OCI-LY1 (cell line): Measurements from ENCODE around the gene SLC7A4.

Experiments
- H2AFZ ChIP-seq: fragments of 200-600 bp; sonication (generic), shearing (Covaris generic); 2 replicates; pipeline ENCODE4 v1.6.0; 2014; ENCODE audit warnings: antibody characterized with exemption, mild to moderate bottlenecking, low read length
- H3F3A ChIP-seq: fragments of 200-600 bp; sonication (generic), shearing (Covaris generic); 2 replicates; pipeline ENCODE4 v1.6.0; 2014; ENCODE audit warnings: mild to moderate bottlenecking, antibody characterized with exemption, low read length, moderate library complexity; ENCODE audit not compliant: insufficient read depth
- H3K27ac ChIP-seq: fragments of 200-600 bp; sonication (generic); 2 replicates; pipeline ENCODE4 v1.5.1; 2014; ENCODE audit warnings: low read length, mixed run types, mild to moderate bottlenecking, low read depth; ENCODE audit not compliant: poor library complexity, severe bottlenecking
- H3K27me3 ChIP-seq: fragments of 200-600 bp; sonication (generic); 2 replicates; pipeline ENCODE4 v1.6.0; 2014; ENCODE audit warnings: antibody characterized with exemption, mild to moderate bottlenecking, low read length, moderate library complexity; ENCODE audit not compliant: insufficient read depth
- H3K36me3 ChIP-seq: fragments of 200-600 bp; sonication (generic); 2 replicates; pipeline ENCODE4 v1.6.1; 2014; ENCODE audit warnings: mild to moderate bottlenecking, antibody characterized with exemption, low read length, moderate library complexity, mixed read lengths; ENCODE audit not compliant: insufficient read depth
- H3K4me1 ChIP-seq: fragments of 200-600 bp; sonication (generic); 2 replicates; pipeline ENCODE4 v1.5.1; 2014; ENCODE audit warnings: mild to moderate bottlenecking, low read length, moderate library complexity; ENCODE audit not compliant: insufficient read depth, severe bottlenecking
- H3K4me2 ChIP-seq: fragments of 200-600 bp; sonication (generic), shearing (Covaris generic); 2 replicates; pipeline ENCODE4 v1.6.1; 2014; ENCODE audit warnings: low read length
- H3K4me3 ChIP-seq: fragments of 200-600 bp; sonication (generic); 2 replicates; pipeline ENCODE4 v1.5.1; 2014; ENCODE audit warnings: low read length, low read depth, mild to moderate bottlenecking, mixed read lengths; ENCODE audit not compliant: poor library complexity, severe bottlenecking
- H3K79me2 ChIP-seq: fragments of 200-600 bp; shearing (Covaris generic); 2 replicates; pipeline ENCODE4 v1.6.1; 2016; ENCODE audit warnings: mixed run types, low read length, mixed read lengths; ENCODE audit not compliant: insufficient read depth
- H3K9ac ChIP-seq: fragments of 200-600 bp; sonication (generic), shearing (Covaris generic); 2 replicates; pipeline ENCODE4 v1.6.1; 2014; ENCODE audit warnings: mild to moderate bottlenecking, low read length, mixed read lengths
- H3K9me2 ChIP-seq: fragments of 200-600 bp; sonication (generic), shearing (Covaris generic); 2 replicates; pipeline ENCODE4 v1.6.1; 2014; ENCODE audit warnings: low read depth, mild to moderate bottlenecking, low read length, mixed read lengths
- H3K9me3 ChIP-seq: fragments of 200-600 bp; shearing (Covaris generic); 2 replicates; pipeline ENCODE4 v1.6.1; 2014; ENCODE audit warnings: low read length, mixed read lengths
- H4K20me1 ChIP-seq: fragments of 200-600 bp; sonication (generic), shearing (Covaris generic); 2 replicates; pipeline ENCODE4 v1.6.0; 2016; ENCODE audit warnings: mild to moderate bottlenecking, low read length; ENCODE audit not compliant: insufficient read depth
- EZH2 ChIP-seq: fragments of 200-600 bp; sonication (generic), shearing (Covaris generic); IDR thresholded peaks from 2 replicates; pipeline ENCODE4 v1.8.0; 2017; ENCODE audit warnings: borderline replicate concordance, mixed run types, mild to moderate bottlenecking, antibody characterized with exemption, low read length, moderate library complexity, mixed read lengths
- TF ChIP-seq, protein P1 (sequence below): fragments of 200-600 bp; sonication (generic), shearing (Covaris generic); IDR thresholded peaks from 2 replicates; pipeline ENCODE4 v1.5.1; 2017; ENCODE audit warnings: mild to moderate bottlenecking, antibody characterized with exemption, low read length, moderate library complexity, mixed read lengths

SLC7A4 gene

DNA sequence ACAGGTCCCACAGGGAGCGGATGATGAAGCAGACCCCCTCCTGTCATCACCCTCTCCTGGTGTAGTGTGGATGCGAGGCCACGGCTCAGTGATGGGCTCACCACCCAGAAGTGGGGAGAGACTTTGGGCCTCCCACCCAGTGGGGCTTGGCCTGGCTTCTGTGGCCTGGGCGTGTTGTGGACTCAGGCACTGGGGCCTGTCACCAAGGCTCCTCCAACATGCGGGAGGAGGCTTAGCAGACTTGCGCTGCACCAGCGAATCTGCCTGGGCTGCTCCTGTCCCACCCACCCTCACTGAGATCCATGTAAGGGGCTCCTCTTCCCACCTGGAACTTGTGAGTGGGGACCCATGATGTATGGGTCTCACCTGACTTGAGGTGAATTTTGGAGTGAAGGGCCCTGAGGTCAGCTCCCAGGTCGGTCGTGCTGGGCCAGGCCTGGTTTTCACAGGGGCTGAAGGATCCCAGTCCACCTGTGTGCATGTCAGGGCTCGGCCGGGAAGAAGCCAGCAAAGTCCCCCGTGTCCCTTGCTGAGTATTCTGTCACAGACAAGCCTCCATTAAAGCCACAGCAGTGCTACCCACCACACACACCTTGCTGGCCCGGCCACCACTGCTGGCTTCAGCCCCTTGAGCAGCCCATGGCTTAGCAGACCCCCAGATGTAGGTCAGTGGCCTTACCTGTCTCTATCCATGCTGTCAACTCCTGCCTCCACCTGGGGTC, 34.7 kb downstream of the SLC7A4 start:
- H4K20me1 ChIP-seq: no peaks in the 10 kb centered on the region
- H3K9me3 ChIP-seq: no peaks in the 10 kb centered on the region
- no peak overlapping the region for H3K4me3 ChIP-seq
- H3K27me3 ChIP-seq: no peaks in the 10 kb centered on the region
- H3K36me3 ChIP-seq: peaks cover 28% of the 10 kb centered on the region; the same call in 1 of the 2 replicates
- no peak overlapping the region for H2AFZ ChIP-seq
- no peak for TF ChIP-seq EZH2
- TF ChIP-seq, protein P1, sequence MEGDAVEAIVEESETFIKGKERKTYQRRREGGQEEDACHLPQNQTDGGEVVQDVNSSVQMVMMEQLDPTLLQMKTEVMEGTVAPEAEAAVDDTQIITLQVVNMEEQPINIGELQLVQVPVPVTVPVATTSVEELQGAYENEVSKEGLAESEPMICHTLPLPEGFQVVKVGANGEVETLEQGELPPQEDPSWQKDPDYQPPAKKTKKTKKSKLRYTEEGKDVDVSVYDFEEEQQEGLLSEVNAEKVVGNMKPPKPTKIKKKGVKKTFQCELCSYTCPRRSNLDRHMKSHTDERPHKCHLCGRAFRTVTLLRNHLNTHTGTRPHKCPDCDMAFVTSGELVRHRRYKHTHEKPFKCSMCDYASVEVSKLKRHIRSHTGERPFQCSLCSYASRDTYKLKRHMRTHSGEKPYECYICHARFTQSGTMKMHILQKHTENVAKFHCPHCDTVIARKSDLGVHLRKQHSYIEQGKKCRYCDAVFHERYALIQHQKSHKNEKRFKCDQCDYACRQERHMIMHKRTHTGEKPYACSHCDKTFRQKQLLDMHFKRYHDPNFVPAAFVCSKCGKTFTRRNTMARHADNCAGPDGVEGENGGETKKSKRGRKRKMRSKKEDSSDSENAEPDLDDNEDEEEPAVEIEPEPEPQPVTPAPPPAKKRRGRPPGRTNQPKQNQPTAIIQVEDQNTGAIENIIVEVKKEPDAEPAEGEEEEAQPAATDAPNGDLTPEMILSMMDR: no peak
- no peak overlapping the region for H3K27ac ChIP-seq
- peaks cover 25% of the 10 kb centered on the region for H3K4me1 ChIP-seq
- H3K4me2 ChIP-seq: no peak overlapping the region
- no peaks in the 10 kb centered on the region for H3F3A ChIP-seq
- H3K9ac ChIP-seq: no peak overlapping the region
- H3K9me2 ChIP-seq: no peaks in the 10 kb centered on the region
- H3K79me2 ChIP-seq: peaks cover 7% of the 10 kb centered on the region; the same call in 1 of the 2 replicates

DNA sequence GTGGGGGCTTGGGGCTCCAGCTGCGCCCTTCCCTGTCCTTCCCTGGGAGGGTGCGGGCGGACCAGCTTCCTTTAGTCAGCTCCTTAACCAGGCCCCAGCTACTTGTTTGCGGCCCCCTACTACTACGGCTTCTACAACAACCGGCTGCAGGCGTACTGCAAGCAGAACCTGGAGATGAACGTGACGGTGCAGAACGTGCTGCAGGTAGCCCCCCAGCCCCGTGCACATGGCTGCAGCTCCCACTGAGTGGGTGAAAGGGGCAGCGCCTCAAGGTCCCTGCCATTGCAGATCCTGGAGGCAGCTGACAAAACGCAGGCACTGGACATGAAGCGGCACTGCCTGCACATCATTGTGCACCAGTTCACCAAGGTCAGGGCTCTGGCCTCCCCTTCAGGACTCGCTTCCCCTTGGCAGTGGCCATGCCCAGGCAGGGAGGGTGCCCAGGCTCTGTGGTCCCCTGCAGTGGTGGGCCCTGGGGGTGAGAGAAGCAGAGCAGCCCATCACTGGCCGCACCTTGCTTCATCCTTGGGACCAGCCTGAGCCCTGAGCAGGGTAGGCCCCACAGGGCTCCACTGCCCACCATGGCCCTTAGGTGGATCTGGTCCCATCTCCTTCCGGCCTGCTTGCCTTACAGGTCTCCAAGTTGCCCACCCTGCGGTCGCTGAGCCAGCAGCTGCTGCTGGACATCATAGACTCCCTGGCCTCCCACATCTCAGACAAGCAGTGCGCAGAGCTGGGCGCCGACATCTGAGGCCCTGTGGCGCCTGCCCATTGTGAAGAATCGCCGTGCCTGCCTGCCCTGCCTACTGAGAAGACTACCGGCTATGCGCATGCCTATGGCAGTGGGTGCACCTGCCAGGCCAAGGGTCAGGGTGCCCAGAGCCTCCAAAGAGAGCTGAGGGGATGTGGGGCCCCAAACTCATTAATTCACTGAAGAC, 35.5 kb downstream of the SLC7A4 start:
- no peak overlapping the region for H3K4me3 ChIP-seq
- H3K79me2 ChIP-seq: peaks cover 7% of the 10 kb centered on the region; the same call in 1 of the 2 replicates
- H3K9me2 ChIP-seq: no peaks in the 10 kb centered on the region
- H3K27ac ChIP-seq: no peak overlapping the region
- no peaks in the 10 kb centered on the region for H3K9me3 ChIP-seq
- no peak overlapping the region for H3K9ac ChIP-seq
- no peaks in the 10 kb centered on the region for H4K20me1 ChIP-seq
- no peak overlapping the region for H3K4me2 ChIP-seq
- TF ChIP-seq, protein P1: no peak
- TF ChIP-seq EZH2: no peak
- H3F3A ChIP-seq: no peaks in the 10 kb centered on the region
- H2AFZ ChIP-seq: no peak overlapping the region
- peaks cover 23% of the 10 kb centered on the region for H3K4me1 ChIP-seq
- H3K36me3 ChIP-seq: peaks cover 35% of the 10 kb centered on the region; the same call in 1 of the 2 replicates
- H3K27me3 ChIP-seq: no peaks in the 10 kb centered on the region

DNA sequence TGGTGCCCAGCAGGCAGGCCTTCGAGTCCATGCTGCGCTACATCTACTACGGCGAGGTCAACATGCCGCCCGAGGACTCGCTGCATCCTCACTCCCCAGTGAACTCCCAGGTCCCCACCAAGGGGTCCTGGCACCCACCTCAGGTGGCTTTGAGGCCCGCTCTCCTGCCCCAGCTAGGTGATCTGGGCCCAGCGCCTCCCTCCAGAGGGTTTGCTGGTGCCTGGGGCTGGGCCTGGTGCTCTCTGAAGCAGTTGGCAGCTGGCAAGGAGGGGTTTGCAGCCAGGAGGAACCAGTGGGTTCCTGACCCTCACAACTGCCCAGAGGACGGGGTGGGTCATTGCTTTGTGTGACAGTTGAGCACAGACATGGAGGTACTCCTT, 36.3 kb downstream of the SLC7A4 start:
- Histone ChIP-seq H3K4me2 (no peak overlapping the region), H3K4me1 (peaks cover 19% of the 10 kb centered on the region), H4K20me1 (no peaks in the 10 kb centered on the region), H3K27me3 (no peaks in the 10 kb centered on the region), H2AFZ (no peak overlapping the region), H3F3A (no peaks in the 10 kb centered on the region), H3K36me3 (peaks cover 39% of the 10 kb centered on the region; the same call in 1 of the 2 replicates), H3K9me3 (no peaks in the 10 kb centered on the region), H3K9ac (no peak overlapping the region), H3K4me3 (no peak overlapping the region), H3K79me2 (peaks cover 3% of the 10 kb centered on the region; the same call in 1 of the 2 replicates), H3K9me2 (no peaks in the 10 kb centered on the region), H3K27ac (no peak overlapping the region)
- no peak for TF ChIP-seq EZH2
- TF ChIP-seq, protein P1: no peak
